OCI-LY7 (cell line): ENCODE measurements around the gene GRID1.

Experiments
- CTCF ChIP-seq: fragments of 200-600 bp; sonication (generic); conservative IDR thresholded peaks from 2 replicates; pipeline ENCODE4 v1.5.1; 2014; ENCODE audit warnings: mild to moderate bottlenecking, antibody characterized with exemption, low read length, moderate library complexity, mixed read lengths
- EZH2phosphoT487 ChIP-seq: fragments of 200-600 bp; sonication (generic); IDR thresholded peaks from 2 replicates; pipeline ENCODE4 v1.6.1; 2018; ENCODE audit warnings: low read depth, borderline replicate concordance, mild to moderate bottlenecking, mixed run types, antibody characterized with exemption, low read length, moderate library complexity, mixed read lengths

GRCh38 chr10:85900061-85900460 is 466.5 kb downstream of the GRID1 start:
- TF ChIP-seq CTCF (no peak), EZH2phosphoT487 (no peak)
